ENCODE data around the gene PDE4C.

Gene PDE4C

DNA sequence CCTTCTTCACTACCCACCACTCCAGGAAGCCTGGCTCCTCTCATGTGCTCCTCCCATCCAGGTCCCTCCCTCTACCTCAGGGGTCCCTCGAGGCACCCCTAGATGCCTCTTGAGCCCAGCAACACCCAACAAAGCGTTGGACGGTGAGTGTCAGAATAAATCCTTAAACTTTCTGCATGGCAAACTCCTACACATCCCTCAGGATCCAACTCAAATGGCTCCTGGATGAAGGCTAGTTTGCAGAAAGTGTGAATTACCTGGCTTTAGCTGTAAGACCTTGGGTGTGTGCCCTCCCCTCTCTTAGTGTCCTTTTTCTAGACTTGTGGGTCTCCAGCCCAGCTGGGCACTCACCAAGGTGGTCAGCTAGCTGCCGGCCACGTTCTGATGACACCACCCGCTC, 27.9 kb downstream of the PDE4C start:
- no peak for DNase-seq (ENCODE audit: low read depth)

DNA sequence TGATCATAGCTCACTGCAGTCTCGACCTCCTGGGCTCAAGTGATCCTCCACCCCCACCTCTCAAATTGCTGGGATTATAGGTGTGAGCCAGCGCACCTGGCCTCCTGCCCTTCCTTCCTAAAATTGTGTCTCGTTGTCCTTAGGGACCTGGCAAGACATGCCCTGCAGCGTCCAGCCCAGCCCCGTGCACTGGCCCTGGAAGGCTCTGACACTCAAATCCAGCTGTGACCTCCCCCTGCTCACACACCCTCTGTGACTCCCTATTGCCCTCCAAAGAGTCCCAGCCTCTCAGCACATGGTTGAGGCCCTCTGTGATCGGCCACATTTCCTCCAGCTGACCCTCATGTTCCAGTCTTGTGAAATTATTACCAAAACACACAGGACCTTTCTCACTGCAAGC, 28.3 kb downstream of the PDE4C start:
- DNase-seq (ENCODE audit: low read depth): no peak

DNA sequence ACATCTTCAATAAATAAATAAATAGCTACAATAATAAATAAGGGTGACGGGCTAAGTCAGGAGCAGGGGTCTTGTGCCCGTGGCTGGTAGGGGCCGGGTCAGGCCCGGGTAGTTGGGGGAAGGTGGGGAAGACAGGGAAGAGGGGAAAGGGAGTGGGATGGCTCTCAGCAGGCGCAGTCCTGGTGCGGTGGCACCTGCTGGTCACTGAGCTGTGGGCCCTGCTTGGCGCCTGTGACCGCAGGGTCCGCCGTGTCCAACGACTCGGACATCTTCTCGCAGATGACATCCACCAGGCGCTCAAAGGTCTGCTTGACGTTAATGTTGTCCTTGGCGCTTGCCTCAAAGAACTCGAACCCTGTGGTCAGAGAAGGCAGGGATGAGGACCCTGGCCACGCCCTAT, 28.9 kb downstream of the PDE4C start:
- no peak for DNase-seq (ENCODE audit: low read depth)

DNA sequence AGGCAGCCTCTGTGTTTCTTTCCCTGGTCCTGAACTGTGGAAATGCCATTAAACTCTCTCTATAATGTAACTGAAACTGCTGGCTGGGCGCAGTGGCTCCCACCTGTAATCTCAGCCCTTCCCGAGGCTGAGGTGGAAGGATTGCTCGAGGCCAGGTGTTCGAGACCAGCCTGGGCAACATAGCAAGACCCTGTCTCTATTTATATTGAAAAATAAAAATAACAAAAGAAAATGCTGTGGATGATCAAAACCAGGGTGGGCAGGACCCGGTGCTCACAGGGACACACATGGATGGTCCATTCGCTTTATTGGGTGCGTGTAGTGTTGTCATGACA, 29.8 kb downstream of the PDE4C start:
- no peak for DNase-seq (ENCODE audit: low read depth)

DNA sequence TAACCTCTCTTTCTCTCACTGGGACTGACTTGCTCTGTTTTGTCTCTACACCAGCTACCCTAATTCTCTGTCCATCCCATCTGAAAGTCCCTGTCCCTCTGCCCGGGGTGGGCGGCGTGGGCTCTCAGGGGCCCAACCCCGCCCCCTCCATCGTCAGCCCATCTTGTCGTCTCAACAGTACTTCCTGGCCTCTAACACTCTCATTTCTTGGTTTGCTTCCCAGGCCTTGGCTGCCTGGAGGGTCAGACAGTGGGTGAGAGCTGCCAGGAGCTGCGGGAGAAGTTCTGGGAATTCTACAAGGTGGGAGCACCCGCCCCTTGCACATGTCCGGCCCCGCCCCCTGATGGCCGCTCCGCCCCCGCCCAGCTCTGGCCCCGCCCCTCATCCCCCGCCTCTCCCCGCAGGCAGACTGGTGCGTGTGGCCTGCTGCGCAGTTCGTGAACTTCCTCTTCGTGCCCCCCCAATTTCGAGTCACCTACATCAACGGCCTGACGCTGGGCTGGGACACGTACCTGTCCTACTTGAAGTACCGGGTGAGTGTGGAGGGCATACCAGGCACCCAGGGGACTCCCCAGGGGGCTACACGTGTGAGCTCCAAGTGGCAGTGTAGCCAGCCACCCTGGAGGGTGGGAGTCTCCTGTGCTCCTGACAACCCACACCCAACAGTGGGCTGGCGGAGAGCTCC, 31.5 kb downstream of the PDE4C start:
- DNase-seq (ENCODE audit: low read depth): no peak

DNA sequence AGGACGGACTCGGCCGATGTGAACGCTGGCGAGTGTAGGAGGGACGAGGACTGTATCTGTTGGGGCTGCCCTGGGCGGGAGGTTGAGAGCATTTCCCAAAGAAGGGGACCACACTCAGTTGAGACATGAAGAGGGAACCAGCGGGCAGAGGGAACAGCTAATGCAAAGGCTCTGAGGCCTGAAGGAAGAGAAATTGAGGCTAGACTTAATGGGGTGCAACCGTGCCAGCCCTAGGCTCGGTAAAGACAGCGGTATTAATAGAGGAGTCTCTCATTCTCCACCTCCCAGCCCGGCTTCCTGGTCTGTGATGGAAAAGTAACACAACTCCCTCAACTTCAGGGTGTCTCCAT, 32.1 kb downstream of the PDE4C start:
- no peak for DNase-seq (ENCODE audit: low read depth)

DNA sequence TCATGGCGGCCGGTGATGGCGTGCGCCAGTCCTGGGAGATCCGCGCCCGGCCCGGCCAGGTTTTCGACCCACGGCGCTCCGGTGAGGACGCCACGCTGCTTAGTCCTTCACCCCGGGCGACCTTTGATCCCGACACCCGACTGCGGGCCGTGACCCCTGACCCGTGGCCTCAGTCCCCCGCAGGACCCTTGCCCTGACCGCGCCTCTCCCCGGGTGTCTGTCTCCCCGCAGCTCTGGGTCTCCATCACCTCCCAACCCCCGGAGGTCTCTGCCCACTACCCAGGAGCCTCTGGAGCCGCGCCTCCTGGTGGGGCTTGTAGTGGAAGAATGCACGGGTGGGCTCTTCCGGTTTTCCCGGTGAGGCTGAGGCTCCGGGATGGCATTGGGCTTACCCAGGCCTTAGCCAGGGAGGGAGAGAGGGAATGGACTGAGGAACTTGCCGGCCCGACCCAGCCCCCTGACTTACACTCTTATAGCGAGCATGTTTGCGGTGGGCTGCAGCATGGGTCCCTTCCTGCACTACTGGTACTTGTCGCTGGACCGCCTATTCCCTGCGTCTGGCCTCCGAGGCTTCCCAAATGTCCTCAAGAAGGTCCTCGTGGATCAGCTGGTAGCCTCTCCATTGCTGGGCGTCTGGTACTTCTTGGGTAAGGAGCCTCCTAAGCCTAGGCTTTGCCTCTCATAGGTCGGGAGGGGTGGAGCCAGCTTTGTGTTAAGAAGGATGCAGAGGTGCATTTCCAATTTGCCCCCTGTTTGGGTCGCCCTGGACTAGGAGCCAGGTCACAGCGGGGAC, 32.7 kb downstream of the PDE4C start:
- no peak for DNase-seq (ENCODE audit: low read depth)

DNA sequence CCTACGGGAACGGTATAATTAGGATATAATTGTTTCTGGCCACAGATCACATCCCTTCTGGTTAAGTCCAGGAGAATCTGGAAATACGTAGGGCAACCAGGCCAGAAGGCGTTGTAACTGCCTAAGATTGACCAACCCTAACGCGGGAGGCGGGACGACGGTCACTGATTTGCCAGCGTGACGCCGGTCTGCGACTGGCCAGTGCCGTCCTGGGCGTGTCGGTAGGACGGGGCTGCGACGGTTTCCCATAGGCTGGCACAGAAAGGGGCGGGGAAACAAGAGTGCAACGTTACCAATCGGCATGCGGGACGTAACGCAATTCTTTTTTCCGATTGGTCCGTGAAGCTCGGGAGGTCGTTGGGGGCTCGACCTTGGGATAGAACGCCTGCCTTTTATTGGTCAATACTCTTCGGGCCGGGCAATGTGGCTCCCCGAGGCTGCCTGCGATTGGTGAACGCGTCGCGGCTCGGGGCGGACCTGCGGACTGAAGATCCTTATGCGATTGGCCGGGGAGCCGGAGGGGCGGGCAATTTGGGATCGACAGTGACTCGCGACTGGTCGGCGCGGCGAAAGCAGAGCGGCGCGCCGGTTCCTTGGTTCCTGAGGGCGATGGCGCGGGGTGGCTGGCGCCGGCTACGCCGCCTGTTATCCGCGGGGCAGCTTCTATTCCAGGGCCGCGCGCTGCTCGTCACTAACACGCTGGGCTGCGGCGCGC, 33.4 kb downstream of the PDE4C start, which contains the start of gene MPV17L2:
TSS of gene MPV17L2 (plus strand) at position 546 of the 715 bp plus-strand sequence. CDS start at position 610, 64 bp downstream.
- peak; percentile 97 for DNase-seq (ENCODE audit: low read depth)

DNA sequence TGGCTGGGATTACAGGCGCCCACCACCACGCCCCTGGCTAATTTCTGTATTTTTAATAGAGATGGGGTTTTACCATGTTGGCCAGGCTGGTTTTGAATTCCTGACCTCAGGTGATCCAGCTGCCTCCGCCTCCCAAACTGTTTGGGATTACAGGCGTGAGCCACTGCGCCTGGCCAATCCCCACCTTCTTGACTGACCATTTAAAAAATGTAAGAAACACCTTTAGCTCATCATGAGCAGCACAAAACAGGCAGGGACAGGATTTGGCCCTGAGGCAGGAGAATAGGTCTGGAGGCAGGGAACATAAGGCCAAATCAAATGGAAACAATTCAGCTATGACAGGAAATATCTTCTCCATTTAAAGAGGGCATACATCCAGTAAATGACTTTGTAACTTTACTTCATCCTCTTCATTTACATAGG, 34.6 kb downstream of the PDE4C start:
- no peak for DNase-seq (ENCODE audit: low read depth)

DNA sequence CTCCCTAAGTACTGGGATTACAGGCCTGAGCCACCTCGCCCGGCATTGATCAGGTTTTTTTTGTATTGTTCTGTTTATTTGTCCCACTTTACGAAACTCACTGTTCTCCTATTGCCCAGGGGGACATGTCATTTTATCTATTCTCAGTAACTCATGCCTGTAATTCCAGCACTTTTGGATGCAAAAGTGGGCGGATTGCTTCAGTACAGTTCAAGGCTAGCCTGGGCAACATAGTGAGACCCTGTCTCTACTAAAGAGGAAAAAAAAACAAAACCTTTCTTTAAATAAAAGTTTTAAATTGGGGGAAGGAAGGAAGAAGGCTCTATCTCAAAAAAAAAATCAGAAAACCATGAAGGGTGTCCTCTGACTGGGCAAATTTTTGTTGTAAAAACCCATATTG, 36.0 kb downstream of the PDE4C start:
- no peak for DNase-seq (ENCODE audit: low read depth)

DNA sequence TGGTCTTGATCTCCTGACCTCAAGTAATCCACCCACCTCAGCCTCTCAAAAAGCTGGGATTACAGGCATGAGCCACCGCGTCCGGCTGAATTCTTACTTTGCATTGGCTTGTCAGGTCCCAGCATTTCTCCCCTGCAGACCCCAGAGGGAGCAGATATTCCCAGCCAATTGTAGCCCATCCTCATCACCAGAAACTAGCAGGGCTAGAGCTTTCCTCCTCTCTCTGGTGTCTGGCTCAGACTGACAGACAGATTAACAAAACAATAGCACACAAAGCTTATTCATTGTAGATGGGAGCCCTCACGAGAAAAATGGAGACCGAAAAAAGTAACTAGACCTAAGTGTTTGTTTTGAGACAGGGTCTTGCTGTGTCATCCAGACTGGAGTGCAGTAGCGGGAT, 40.7 kb downstream of the PDE4C start:
- no peak for DNase-seq (ENCODE audit: low read depth)

DNA sequence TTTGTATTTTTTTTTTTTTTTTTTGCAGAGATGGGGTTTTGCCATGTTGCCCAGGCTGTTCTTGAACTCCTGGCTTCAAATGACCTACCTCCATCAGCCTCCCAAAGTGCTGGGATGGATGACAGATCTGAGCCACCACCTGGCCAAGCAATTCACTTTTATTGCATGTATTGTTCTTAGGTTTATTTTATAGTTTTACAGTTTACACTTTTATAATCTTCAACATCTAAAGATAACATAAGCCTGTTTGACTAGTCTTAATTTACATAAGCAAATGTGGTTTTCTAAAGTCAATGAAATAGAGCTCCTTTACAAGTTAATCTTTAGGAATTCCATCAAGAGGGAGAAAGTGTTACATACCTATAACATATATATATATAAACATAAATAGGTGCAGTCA, 42.7 kb downstream of the PDE4C start:
- DNase-seq (ENCODE audit: low read depth): no peak

DNA sequence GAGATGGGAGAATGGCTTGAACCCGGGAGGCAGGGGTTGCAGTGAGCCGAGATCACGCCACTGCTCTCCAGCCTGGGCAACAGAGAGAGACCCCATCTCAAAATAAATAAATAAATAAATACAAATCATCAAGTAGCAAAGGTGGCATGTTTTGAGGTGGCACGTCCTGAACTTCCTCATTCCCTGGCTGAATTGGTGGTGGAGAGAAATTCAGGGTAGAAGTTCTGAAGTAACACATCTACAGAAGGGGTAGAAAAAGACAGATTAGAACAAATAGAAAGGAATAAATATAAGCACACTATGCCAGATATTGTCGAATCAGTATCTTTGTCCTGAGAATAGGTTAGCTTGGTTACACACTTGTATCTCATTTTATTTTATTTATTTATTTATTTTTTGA, 46.3 kb downstream of the PDE4C start:
- DNase-seq (ENCODE audit: low read depth): no peak

DNA sequence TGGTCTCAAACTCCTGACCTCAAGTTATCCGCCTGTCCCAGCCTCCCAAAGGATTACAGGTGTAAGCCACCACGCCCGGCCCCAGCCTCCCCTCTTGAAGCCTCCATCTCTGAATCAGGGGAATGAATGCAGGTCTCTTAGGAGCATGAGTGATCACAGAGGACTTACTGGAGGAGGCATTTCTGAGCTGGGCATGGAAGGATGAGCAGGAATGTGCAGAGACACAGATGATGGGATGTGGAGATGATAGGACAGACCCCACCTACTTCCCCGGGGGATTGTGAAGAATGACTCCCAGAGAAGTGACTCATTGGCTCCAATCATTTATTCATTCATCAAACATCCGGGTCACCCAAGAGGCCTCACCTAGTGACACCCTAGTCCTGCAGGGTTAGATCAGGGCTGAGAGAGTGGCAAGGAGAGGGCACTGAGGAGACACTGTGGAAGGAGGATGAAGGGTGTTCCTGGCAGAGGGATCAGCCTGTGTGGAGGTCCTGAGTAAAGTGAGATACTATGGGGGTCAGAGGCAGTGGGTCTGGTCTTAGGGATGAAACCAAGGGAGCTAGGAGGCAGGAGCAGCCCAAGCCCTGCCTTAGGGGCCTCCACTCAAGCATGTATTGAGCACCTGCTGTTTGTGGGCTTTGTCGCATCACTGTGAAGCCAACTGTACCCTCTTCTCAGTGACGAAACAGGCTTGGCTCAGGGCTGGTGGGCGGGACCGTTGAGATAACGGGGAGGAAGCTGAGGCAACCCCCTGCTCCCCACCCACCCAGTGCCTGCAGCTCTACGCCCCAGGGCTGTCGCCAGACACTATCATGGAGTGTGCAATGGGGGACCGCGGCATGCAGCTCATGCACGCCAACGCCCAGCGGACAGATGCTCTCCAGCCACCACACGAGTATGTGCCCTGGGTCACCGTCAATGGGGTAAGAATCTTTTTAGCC, 49.6 kb downstream of the PDE4C start:
- DNase-seq (ENCODE audit: low read depth): no peak

DNA sequence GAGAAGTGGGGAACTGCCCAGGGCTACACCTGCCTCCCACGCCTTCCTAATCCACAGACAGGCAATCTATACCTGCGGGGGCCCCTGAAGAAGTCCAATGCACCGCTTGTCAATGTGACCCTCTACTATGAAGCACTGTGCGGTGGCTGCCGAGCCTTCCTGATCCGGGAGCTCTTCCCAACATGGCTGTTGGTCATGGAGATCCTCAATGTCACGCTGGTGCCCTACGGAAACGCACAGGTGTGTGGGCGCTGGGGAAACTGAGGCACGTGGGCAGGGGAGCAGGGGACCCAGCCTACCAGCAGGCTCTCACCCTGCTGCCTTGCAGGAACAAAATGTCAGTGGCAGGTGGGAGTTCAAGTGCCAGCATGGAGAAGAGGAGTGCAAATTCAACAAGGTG, 51.3 kb downstream of the PDE4C start:
- DNase-seq (ENCODE audit: low read depth): no peak

Data from activated T-helper 1 cell treated with Interleukin-2 at 50 U/mL for 16 hours (primary cell).